ENCODE measurements around the gene TRIM9.

Gene TRIM9

GRCh38 chr14:50935126-50936015, 159.5 kb downstream of the TRIM9 start:
- DNase-seq (ENCODE audit: low spot score), result peak; percentile 21

GRCh38 chr14:50932592-50933495, 162.1 kb downstream of the TRIM9 start:
- DNase-seq (ENCODE audit: low spot score), result no peak

GRCh38 chr14:50932156-50932555, 162.7 kb downstream of the TRIM9 start:
- no peak for DNase-seq (ENCODE audit: low spot score)

GRCh38 chr14:50931559-50931958, 163.3 kb downstream of the TRIM9 start:
- no peak for DNase-seq (ENCODE audit: low spot score)

GRCh38 chr14:50929506-50929905, 165.4 kb downstream of the TRIM9 start:
- DNase-seq (ENCODE audit: low spot score), result no peak

- peak; percentile 23 for DNase-seq (ENCODE audit: low spot score)
Observed at GRCh38 chr14:50928002-50928635, 166.8 kb downstream of the TRIM9 start.

- no peak for DNase-seq (ENCODE audit: low spot score)
Observed at GRCh38 chr14:50926851-50927386, 168.0 kb downstream of the TRIM9 start.

Measured in HuH-7 (cell line).